Erythroblast (primary cell): Measurements from ENCODE around the gene PTPRM.

Experiments
- DNase-seq, 2 experiments: peaks; one replicate each; lab custom pipeline; 2025; lab: John Stamatoyannopoulos, UW
- GATA1 ChIP-seq: IDR thresholded peaks from 2 replicates; pipeline ENCODE4 v1.6.1; 2011; ENCODE audit warnings: low read depth, mild to moderate bottlenecking, control low read depth, low read length, moderate library complexity
- POLR2A ChIP-seq: IDR thresholded peaks from 2 replicates; pipeline ENCODE4 v1.6.1; 2011; ENCODE audit warnings: mild to moderate bottlenecking, low read length

Gene PTPRM

GRCh38 chr18:7600528-7601245 is 33.6 kb downstream of the PTPRM start:
- no peak for DNase-seq
- no peak for TF ChIP-seq GATA1
- no peak for TF ChIP-seq POLR2A

- no peak for DNase-seq
- TF ChIP-seq GATA1 = no peak
- TF ChIP-seq POLR2A = no peak
Measured at GRCh38 chr18:7601246-7601615, 34.1 kb downstream of the PTPRM start.

GRCh38 chr18:7601936-7602335 is 34.8 kb downstream of the PTPRM start:
- DNase-seq = no peak
- TF ChIP-seq POLR2A = no peak
- no peak for TF ChIP-seq GATA1

GRCh38 chr18:7603259-7604000 is 36.3 kb downstream of the PTPRM start:
- TF ChIP-seq POLR2A = no peak
- TF ChIP-seq GATA1 = no peak
- no peak for DNase-seq

GRCh38 chr18:7604361-7604760 is 37.2 kb downstream of the PTPRM start:
- TF ChIP-seq GATA1 (no peak), POLR2A (no peak)
- no peak for DNase-seq

- TF ChIP-seq GATA1 (no peak), POLR2A (no peak)
- no peak for DNase-seq
Measured at GRCh38 chr18:7605705-7606104, 38.6 kb downstream of the PTPRM start.

GRCh38 chr18:7607540-7608173 is 40.5 kb downstream of the PTPRM start:
- DNase-seq = no peak
- TF ChIP-seq POLR2A (no peak), GATA1 (no peak)

GRCh38 chr18:7608174-7608550 is 41.0 kb downstream of the PTPRM start:
- no peak for DNase-seq
- TF ChIP-seq POLR2A = no peak

GRCh38 chr18:7608781-7609201 is 41.7 kb downstream of the PTPRM start:
- TF ChIP-seq POLR2A (no peak), GATA1 (no peak)
- no peak for DNase-seq

GRCh38 chr18:7609617-7610016 is 42.5 kb downstream of the PTPRM start:
- no peak for TF ChIP-seq GATA1
- no peak for TF ChIP-seq POLR2A
- no peak for DNase-seq

GRCh38 chr18:7614042-7614441 is 46.9 kb downstream of the PTPRM start:
- no peak for TF ChIP-seq POLR2A
- no peak for TF ChIP-seq GATA1
- no peak for DNase-seq

GRCh38 chr18:7615840-7616239 is 48.7 kb downstream of the PTPRM start:
- no peak for TF ChIP-seq POLR2A
- no peak for TF ChIP-seq GATA1
- no peak for DNase-seq

GRCh38 chr18:7616661-7617060 is 49.5 kb downstream of the PTPRM start:
- no peak for DNase-seq
- TF ChIP-seq POLR2A (no peak), GATA1 (no peak)

- TF ChIP-seq GATA1 = no peak
- TF ChIP-seq POLR2A = no peak
- DNase-seq = no peak
Measured at GRCh38 chr18:7617738-7618422, 50.8 kb downstream of the PTPRM start.
